ENCODE results near the gene DTHD1.

Gene DTHD1

DNA sequence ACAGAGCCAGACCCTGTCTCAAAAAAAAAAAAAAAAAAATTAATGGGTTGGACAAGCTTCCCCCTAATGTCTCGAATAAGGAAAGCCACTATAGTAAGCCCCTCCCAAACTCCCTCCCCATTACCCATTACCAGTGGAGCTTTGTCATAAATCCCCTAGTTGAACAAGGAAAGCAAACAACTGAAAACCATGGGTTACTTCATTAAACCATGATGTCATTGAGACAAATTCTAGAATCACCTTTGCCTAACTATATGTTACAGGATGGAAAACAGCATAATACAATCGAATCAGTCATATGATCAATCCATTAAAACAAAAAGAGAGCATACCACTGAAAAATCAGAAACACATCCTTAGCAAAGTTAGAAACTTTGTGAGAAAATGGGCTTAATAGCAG is 45.3 kb upstream of the DTHD1 start:
- no peak for ATAC-seq (ENCODE audit: insufficient read depth, low read depth)
- H3K27me3 ChIP-seq (ENCODE audit: insufficient read depth, low read length, poor library complexity): no peaks in the 10 kb centered on the region
- H2AFZ ChIP-seq (ENCODE audit: low read depth, low read length): no peak overlapping the region
- H3K4me1 ChIP-seq (ENCODE audit: insufficient read depth, low read length): peaks cover 10% of the 10 kb centered on the region
- no peak overlapping the region for H3K9ac ChIP-seq (ENCODE audit: low read depth, low read length)
- no peaks in the 10 kb centered on the region for H3K9me3 ChIP-seq (ENCODE audit: insufficient read depth, low read length, severe bottlenecking)
- peaks cover 23% of the 10 kb centered on the region; the same call in 1 of the 2 replicates for H4K20me1 ChIP-seq (ENCODE audit: insufficient read depth, low read length)
- no peak overlapping the region for H3K27ac ChIP-seq (ENCODE audit: low read length)
- peaks cover 99% of the 10 kb centered on the region for H3K79me2 ChIP-seq (ENCODE audit: insufficient read depth, low read length)
- H3K4me3 ChIP-seq (ENCODE audit: low read depth in 1 of 2, low read length in 2 of 2): no peak overlapping the region
- H3K4me2 ChIP-seq (ENCODE audit: insufficient read depth, low read length): no peak overlapping the region
- TF ChIP-seq EZH2 (IDR thresholded peaks at IDR 0.05; ENCODE audit: borderline replicate concordance, low read depth, low read length, severe bottlenecking): no peak
- TF ChIP-seq, protein P1, sequence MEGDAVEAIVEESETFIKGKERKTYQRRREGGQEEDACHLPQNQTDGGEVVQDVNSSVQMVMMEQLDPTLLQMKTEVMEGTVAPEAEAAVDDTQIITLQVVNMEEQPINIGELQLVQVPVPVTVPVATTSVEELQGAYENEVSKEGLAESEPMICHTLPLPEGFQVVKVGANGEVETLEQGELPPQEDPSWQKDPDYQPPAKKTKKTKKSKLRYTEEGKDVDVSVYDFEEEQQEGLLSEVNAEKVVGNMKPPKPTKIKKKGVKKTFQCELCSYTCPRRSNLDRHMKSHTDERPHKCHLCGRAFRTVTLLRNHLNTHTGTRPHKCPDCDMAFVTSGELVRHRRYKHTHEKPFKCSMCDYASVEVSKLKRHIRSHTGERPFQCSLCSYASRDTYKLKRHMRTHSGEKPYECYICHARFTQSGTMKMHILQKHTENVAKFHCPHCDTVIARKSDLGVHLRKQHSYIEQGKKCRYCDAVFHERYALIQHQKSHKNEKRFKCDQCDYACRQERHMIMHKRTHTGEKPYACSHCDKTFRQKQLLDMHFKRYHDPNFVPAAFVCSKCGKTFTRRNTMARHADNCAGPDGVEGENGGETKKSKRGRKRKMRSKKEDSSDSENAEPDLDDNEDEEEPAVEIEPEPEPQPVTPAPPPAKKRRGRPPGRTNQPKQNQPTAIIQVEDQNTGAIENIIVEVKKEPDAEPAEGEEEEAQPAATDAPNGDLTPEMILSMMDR (IDR thresholded peaks at IDR 0.05; ENCODE audit: borderline replicate concordance, extremely low read depth, low read length, poor library complexity, severe bottlenecking): no peak
- no peak for DNase-seq
- peaks cover 45% of the 10 kb centered on the region for H3K36me3 ChIP-seq (ENCODE audit: insufficient read depth, low read length)

DNA sequence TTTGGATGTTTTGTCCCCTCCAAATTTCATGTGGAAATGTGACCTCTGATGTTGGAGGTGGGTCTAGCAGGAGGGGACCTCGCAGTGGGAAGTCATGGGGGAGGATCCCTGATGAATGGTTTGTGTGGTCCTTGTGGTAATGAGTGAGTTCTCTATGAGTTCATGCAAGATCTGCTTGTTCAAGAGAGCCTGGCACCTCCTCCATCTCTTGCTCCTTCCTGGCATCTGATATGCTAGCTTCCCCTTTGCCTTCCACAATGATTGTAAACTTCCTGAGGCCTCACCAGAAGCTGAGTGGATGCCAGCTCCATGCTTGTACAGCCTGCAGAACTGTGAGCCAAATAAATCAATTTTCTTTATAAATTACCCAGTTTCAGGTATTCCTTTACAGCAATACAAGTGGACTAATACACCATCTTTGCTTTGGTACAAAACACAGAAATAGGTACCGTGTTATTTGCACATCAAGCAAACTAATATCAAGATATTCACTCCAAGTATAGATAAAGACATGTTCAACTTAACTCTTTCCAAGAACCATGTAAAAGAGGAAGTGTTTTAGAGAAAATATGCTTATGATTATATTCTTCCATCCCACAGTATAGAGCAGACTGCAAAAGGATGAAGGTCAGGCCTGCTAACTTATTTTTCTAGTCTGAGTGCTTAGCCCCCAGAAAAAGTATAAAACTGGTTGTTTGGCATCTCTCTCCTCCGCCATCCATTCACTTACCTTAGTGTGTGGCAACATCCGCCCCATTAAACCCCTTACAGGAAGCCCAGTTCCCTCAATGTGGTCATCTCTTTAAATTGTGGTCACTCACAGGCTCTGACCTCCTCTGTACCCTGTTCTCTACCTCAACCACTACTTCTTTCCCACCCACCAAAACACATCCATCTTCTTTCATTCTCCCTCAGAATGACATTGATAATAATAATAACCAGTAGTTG is 43.8 kb upstream of the DTHD1 start:
- Histone ChIP-seq H3K4me1 (ENCODE audit: insufficient read depth, low read length) (peaks cover 22% of the 10 kb centered on the region), H3K27me3 (ENCODE audit: insufficient read depth, low read length, poor library complexity) (no peaks in the 10 kb centered on the region), H2AFZ (ENCODE audit: low read depth, low read length) (no peak overlapping the region), H3K9ac (ENCODE audit: low read depth, low read length) (no peak overlapping the region), H4K20me1 (ENCODE audit: insufficient read depth, low read length) (peaks cover 18% of the 10 kb centered on the region; the same call in 1 of the 2 replicates), H3K27ac (ENCODE audit: low read length) (no peak overlapping the region), H3K9me3 (ENCODE audit: insufficient read depth, low read length, severe bottlenecking) (no peaks in the 10 kb centered on the region), H3K4me2 (ENCODE audit: insufficient read depth, low read length) (no peak overlapping the region), H3K4me3 (ENCODE audit: low read depth in 1 of 2, low read length in 2 of 2) (no peak overlapping the region), H3K36me3 (ENCODE audit: insufficient read depth, low read length) (peaks cover 45% of the 10 kb centered on the region), H3K79me2 (ENCODE audit: insufficient read depth, low read length) (peaks cover 100% of the 10 kb centered on the region)
- DNase-seq: no peak
- TF ChIP-seq, protein P1 (IDR thresholded peaks at IDR 0.05; ENCODE audit: borderline replicate concordance, extremely low read depth, low read length, poor library complexity, severe bottlenecking): no peak
- TF ChIP-seq EZH2 (IDR thresholded peaks at IDR 0.05; ENCODE audit: borderline replicate concordance, low read depth, low read length, severe bottlenecking): no peak
- ATAC-seq (ENCODE audit: insufficient read depth, low read depth): no peak

DNA sequence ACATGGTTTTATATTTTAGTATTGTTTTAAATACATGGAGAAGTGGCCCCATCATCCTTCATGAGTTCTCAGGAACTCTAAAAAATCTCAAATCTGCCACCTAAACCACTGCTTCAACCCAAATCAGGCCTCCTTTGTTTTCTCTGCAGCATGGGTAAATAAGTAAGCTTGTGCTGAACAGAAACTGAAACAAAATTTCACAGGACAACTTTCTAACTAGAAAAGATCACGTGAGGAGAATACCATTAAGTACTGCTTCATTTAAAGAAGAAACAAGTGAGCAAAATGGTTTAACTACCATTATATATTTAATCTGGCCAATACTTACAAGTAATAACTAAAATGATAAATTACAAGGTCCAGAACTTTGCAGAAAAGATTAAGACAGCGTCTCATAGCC is 39.6 kb upstream of the DTHD1 start:
- peak overlapping the region; percentile 95 for H3K27ac ChIP-seq (ENCODE audit: low read length)
- peaks cover 32% of the 10 kb centered on the region for H3K4me1 ChIP-seq (ENCODE audit: insufficient read depth, low read length)
- peak overlapping the region; percentile 80 for H3K4me2 ChIP-seq (ENCODE audit: insufficient read depth, low read length)
- ATAC-seq (ENCODE audit: insufficient read depth, low read depth) (peak; percentile 68), DNase-seq (peak; percentile 34)
- H3K4me3 ChIP-seq (ENCODE audit: low read depth in 1 of 2, low read length in 2 of 2): peak overlapping the region; percentile 77 to 92; a peak in 3 of 4 replicates
- peaks cover 79% of the 10 kb centered on the region for H3K79me2 ChIP-seq (ENCODE audit: insufficient read depth, low read length)
- H3K9ac ChIP-seq (ENCODE audit: low read depth, low read length): peak overlapping the region; percentile 96
- peaks cover 29% of the 10 kb centered on the region for H3K36me3 ChIP-seq (ENCODE audit: insufficient read depth, low read length)
- no peak for TF ChIP-seq EZH2 (IDR thresholded peaks at IDR 0.05; ENCODE audit: borderline replicate concordance, low read depth, low read length, severe bottlenecking)
- TF ChIP-seq, protein P1 (IDR thresholded peaks at IDR 0.05; ENCODE audit: borderline replicate concordance, extremely low read depth, low read length, poor library complexity, severe bottlenecking): no peak
- no peaks in the 10 kb centered on the region for H3K27me3 ChIP-seq (ENCODE audit: insufficient read depth, low read length, poor library complexity)
- no peaks in the 10 kb centered on the region for H4K20me1 ChIP-seq (ENCODE audit: insufficient read depth, low read length)
- no peaks in the 10 kb centered on the region for H3K9me3 ChIP-seq (ENCODE audit: insufficient read depth, low read length, severe bottlenecking)
- peak overlapping the region; percentile 43 for H2AFZ ChIP-seq (ENCODE audit: low read depth, low read length)
